OCI-LY3 (cell line): Measurements from ENCODE around the gene SKOR1.
A peak's percentile ranks its signal among the peaks of the same experiment; 100 is the strongest.

ENCODE experiments used
- H2AFZ ChIP-seq: fragments of 200-600, 300-600 bp; shearing (Covaris generic); 2 replicates; pipeline ENCODE4 v1.6.0; 2014; ENCODE audit warnings: antibody characterized with exemption, low read depth, low read length
- H3K27ac ChIP-seq: fragments of 200-600, 300-600 bp; sonication (generic); 2 replicates; pipeline ENCODE4 v1.5.1; 2014; ENCODE audit warnings: mild to moderate bottlenecking, low read length, moderate library complexity, mixed read lengths
- H3K27me3 ChIP-seq: fragments of 200-600, 300-600 bp; sonication (generic); 2 replicates; pipeline ENCODE4 v1.6.1; 2014; ENCODE audit warnings: low read depth, low read length, mixed read lengths
- H3K36me3 ChIP-seq: fragments of 200-600, 300-600 bp; sonication (generic); replicated peaks from 2 replicates; pipeline ENCODE3; 2014; ENCODE audit warnings: low read depth, low read length, mixed read lengths
- H3K4me1 ChIP-seq: fragments of 300-600, 200-600 bp; sonication (generic); 2 replicates; pipeline ENCODE4 v1.6.1; 2014; ENCODE audit warnings: low read length, mixed read lengths
- H3K4me2 ChIP-seq: fragments of 200-600, 300-600 bp; sonication (generic); 2 replicates; pipeline ENCODE4 v1.6.1; 2014; ENCODE audit warnings: low read length, mixed read lengths
- H3K4me3 ChIP-seq: fragments of 300-600, 200-600 bp; sonication (generic); 2 replicates; pipeline ENCODE4 v1.5.1; 2014; ENCODE audit warnings: antibody characterized with exemption, mild to moderate bottlenecking, low read length, moderate library complexity
- H3K79me2 ChIP-seq: fragments of 300-600, 200-600 bp; shearing (Covaris generic); 2 replicates; pipeline ENCODE4 v1.6.1; 2014; ENCODE audit warnings: mild to moderate bottlenecking, low read length, mixed read lengths
- H3K9ac ChIP-seq: fragments of 300-600, 200-600 bp; shearing (Covaris generic); 2 replicates; pipeline ENCODE4 v1.6.0; 2014; ENCODE audit warnings: mild to moderate bottlenecking, low read length, moderate library complexity
- H3K9me3 ChIP-seq: fragments of 200-600, 300-600 bp; shearing (Covaris generic); 2 replicates; pipeline ENCODE4 v1.6.1; 2014; ENCODE audit warnings: low read length, mixed read lengths; ENCODE audit not compliant: insufficient read depth
- H4K20me1 ChIP-seq: fragments of 200-600, 300-600 bp; sonication (generic); 2 replicates; pipeline ENCODE4 v1.6.1; 2016; ENCODE audit warnings: low read length, mixed read lengths; ENCODE audit not compliant: insufficient read depth
- EZH2phosphoT487 ChIP-seq: fragments of 200-600 bp; shearing (Covaris generic); IDR thresholded peaks from 2 replicates; pipeline ENCODE4 v1.6.1; 2018; ENCODE audit warnings: antibody characterized with exemption, mixed run types, low read depth
- TF ChIP-seq, protein P1 (sequence below): fragments of 200-600, 300-600 bp; sonication (generic); IDR thresholded peaks from 2 replicates; pipeline ENCODE4 v1.5.1; 2014; ENCODE audit warnings: antibody characterized with exemption, low read length, low read depth

Gene SKOR1

DNA sequence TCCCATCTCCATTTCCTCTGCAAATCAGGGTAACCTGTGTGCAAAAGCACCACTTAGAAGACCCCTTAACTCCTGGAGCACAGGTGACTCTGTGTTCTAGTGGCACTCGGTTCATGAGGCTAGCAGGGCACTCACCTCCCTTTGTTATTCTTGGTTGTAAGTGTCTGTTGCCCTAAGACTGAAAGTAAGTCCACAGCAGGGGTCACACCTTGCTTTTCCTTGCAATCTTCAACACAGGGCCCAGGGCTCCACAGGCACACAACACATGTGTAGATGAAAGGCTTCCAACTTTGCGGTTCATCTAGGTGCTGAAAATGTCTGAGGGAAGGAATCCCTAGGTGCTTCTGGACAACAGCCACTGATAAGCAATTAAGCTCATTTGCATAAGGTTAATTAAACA is 11.6 kb downstream of the SKOR1 start:
- no peak overlapping the region for H3K27ac ChIP-seq
- no peak overlapping the region for H3K4me2 ChIP-seq
- H3K27me3 ChIP-seq: peaks cover 42% of the 10 kb centered on the region
- no peaks in the 10 kb centered on the region for H3K36me3 ChIP-seq
- H3K4me3 ChIP-seq: no peak overlapping the region
- peaks cover 21% of the 10 kb centered on the region for H3K4me1 ChIP-seq
- no peak overlapping the region for H2AFZ ChIP-seq
- H4K20me1 ChIP-seq: no peaks in the 10 kb centered on the region
- TF ChIP-seq, protein P1, sequence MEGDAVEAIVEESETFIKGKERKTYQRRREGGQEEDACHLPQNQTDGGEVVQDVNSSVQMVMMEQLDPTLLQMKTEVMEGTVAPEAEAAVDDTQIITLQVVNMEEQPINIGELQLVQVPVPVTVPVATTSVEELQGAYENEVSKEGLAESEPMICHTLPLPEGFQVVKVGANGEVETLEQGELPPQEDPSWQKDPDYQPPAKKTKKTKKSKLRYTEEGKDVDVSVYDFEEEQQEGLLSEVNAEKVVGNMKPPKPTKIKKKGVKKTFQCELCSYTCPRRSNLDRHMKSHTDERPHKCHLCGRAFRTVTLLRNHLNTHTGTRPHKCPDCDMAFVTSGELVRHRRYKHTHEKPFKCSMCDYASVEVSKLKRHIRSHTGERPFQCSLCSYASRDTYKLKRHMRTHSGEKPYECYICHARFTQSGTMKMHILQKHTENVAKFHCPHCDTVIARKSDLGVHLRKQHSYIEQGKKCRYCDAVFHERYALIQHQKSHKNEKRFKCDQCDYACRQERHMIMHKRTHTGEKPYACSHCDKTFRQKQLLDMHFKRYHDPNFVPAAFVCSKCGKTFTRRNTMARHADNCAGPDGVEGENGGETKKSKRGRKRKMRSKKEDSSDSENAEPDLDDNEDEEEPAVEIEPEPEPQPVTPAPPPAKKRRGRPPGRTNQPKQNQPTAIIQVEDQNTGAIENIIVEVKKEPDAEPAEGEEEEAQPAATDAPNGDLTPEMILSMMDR: no peak
- TF ChIP-seq EZH2phosphoT487: no peak
- H3K9ac ChIP-seq: no peak overlapping the region
- H3K9me3 ChIP-seq: no peaks in the 10 kb centered on the region
- no peaks in the 10 kb centered on the region for H3K79me2 ChIP-seq

DNA sequence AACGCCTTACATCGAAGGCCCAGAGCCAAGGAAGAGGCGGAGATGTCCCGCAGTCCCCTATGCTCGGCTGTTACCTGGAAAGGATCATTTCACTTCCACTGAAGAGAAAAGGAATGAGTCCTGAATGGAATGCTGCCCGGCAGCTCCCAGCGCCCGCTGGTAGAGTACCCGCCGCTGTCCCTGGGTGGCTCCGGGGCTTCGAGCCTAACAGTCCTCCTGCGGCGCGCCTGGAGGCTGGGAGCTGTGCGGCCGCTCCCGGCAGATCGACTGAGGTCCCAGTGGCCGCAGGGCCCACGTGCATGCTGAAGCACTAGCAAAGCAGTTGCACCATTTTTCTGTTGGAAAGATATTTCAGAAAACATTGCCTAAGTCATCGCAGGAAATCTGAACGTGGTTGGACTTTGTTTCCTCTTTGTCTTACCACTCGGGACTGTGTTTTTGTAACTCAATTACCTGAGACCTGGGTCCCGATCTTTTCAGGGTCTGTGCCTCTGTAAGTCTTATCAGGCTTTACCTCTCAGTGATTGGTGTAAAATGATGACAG is 13.6 kb downstream of the SKOR1 start:
- no peak for TF ChIP-seq EZH2phosphoT487
- TF ChIP-seq, protein P1: no peak
- Histone ChIP-seq H3K4me3 (peak overlapping the region; percentile 85), H3K9me3 (no peaks in the 10 kb centered on the region), H3K79me2 (no peaks in the 10 kb centered on the region), H3K4me2 (peak overlapping the region; percentile 84), H3K27me3 (peaks cover 24% of the 10 kb centered on the region), H3K27ac (no peak overlapping the region), H4K20me1 (no peaks in the 10 kb centered on the region), H2AFZ (peak overlapping the region; percentile 99), H3K9ac (peak overlapping the region; percentile 73), H3K4me1 (peaks cover 18% of the 10 kb centered on the region), H3K36me3 (no peaks in the 10 kb centered on the region)

DNA sequence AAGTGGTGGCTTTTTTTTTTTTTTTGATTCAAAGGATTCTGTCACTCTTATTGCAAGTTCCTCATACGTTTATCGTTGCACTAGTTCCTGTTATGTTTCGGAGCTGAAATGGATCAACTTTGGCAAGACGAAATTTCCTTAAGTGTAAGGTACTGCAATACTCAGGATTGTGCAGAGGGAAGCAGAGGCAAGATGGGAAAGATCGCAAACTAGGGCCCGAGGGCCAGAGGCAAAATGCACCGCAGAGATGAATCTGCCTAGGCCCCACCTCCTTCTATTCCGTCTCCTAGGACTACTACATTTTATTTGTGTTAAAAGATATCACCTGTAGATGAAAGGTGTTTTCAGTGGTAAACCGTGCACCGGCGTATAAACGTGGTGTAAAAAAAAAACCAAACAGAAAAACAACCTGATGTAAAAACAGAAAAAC is 14.2 kb downstream of the SKOR1 start:
- Histone ChIP-seq H3K27me3 (peaks cover 21% of the 10 kb centered on the region), H3K27ac (peak overlapping the region; percentile 85), H4K20me1 (no peaks in the 10 kb centered on the region), H2AFZ (peak overlapping the region; percentile 99), H3K4me2 (peak overlapping the region; percentile 84), H3K9me3 (no peaks in the 10 kb centered on the region), H3K4me3 (peak overlapping the region; percentile 85), H3K4me1 (peaks cover 18% of the 10 kb centered on the region), H3K9ac (peak overlapping the region; percentile 73), H3K36me3 (no peaks in the 10 kb centered on the region), H3K79me2 (no peaks in the 10 kb centered on the region)
- TF ChIP-seq, protein P1: no peak
- TF ChIP-seq EZH2phosphoT487: no peak

DNA sequence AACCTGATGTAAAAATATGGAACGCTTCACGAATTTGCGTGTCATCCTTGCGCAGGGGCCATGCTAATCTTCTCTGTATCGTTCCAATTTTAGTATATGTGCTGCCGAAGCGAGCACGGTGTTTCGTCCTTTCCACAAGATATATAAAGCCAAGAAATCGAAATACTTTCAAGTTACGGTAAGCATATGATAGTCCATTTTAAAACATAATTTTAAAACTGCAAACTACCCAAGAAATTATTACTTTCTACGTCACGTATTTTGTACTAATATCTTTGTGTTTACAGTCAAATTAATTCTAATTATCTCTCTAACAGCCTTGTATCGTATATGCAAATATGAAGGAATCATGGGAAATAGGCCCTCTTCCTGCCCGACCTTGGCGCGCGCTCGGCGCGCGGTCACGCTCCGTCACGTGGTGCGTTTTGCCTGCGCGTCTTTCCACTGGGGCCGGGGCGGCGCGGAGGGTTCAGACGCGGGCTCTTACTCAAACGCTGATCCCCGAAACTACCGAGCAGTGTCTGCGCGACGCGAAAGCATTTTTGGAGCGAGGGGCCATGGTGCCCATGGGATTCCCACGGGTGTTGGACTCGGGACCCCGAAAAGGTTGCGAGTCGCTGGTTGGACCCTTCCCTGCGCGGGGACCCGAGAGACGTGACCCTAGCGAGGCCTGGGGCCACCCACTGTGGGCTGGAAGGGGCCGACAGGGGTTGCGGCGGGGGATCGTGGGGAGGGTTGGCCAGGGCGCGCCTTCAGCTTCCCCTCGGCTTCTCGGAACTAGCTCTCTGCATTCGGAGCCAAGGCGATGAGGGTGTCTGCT is 14.8 kb downstream of the SKOR1 start, which contains the start of gene RNU6-1:
Gene RNU6-1, minus strand, starts transcription at position 117 of the 820 bp plus-strand sequence.
- Histone ChIP-seq H2AFZ (peak within 1 kb of the TSS; percentile 99), H3K4me3 (peak within 1 kb of the TSS; percentile 85), H3K27ac (peak within 1 kb of the TSS; percentile 85), H3K36me3 (no peaks in the 10 kb centered on the region), H3K27me3 (peaks cover 17% of the 10 kb centered on the region), H3K79me2 (no peaks in the 10 kb centered on the region), H4K20me1 (no peaks in the 10 kb centered on the region), H3K4me2 (peak within 1 kb of the TSS; percentile 96), H3K4me1 (peaks cover 13% of the 10 kb centered on the region), H3K9ac (peak within 1 kb of the TSS; percentile 95), H3K9me3 (no peaks in the 10 kb centered on the region)
- TF ChIP-seq, protein P1: no peak
- no peak for TF ChIP-seq EZH2phosphoT487
